NCI-H82 (cell line): ENCODE measurements around the gene RHBDD1.

Experiments
- DNase-seq: peaks from one replicate; lab custom pipeline; 2025; lab: John Stamatoyannopoulos, UW

The RHBDD1 gene

GRCh38 chr2:226983895-226984749 lies 148.3 kb downstream of the RHBDD1 start:
- DNase-seq = no peak

GRCh38 chr2:226984750-226985582 lies 149.1 kb downstream of the RHBDD1 start:
- peak; percentile 80 for DNase-seq

GRCh38 chr2:226985583-226985946 lies 149.7 kb downstream of the RHBDD1 start:
- no peak for DNase-seq

- no peak for DNase-seq
Measured at GRCh38 chr2:226991663-226992062, 155.8 kb downstream of the RHBDD1 start.

- DNase-seq = no peak
Measured at GRCh38 chr2:226993171-226993570, 157.3 kb downstream of the RHBDD1 start.

GRCh38 chr2:226994775-226995174 lies 158.9 kb downstream of the RHBDD1 start:
- peak; percentile 24 for DNase-seq

GRCh38 chr2:226995625-226996041 lies 159.8 kb downstream of the RHBDD1 start:
- DNase-seq = no peak

- no peak for DNase-seq
Measured at GRCh38 chr2:226999661-227000060, 163.8 kb downstream of the RHBDD1 start.

GRCh38 chr2:227000123-227000522 lies 164.3 kb downstream of the RHBDD1 start:
- no peak for DNase-seq

- DNase-seq = no peak
Measured at GRCh38 chr2:227004482-227004881, 168.6 kb downstream of the RHBDD1 start.

GRCh38 chr2:227006189-227006897 lies 170.5 kb downstream of the RHBDD1 start:
- DNase-seq = no peak

GRCh38 chr2:227007148-227007547 lies 171.3 kb downstream of the RHBDD1 start:
- no peak for DNase-seq

GRCh38 chr2:227007940-227008339 lies 172.1 kb downstream of the RHBDD1 start:
- no peak for DNase-seq

- no peak for DNase-seq
Measured at GRCh38 chr2:227010433-227010832, 174.6 kb downstream of the RHBDD1 start.

- no peak for DNase-seq
Measured at GRCh38 chr2:227013330-227013729, 177.5 kb downstream of the RHBDD1 start.

GRCh38 chr2:227013881-227014280 lies 178.0 kb downstream of the RHBDD1 start:
- DNase-seq = no peak

GRCh38 chr2:227016894-227017293 lies 181.0 kb downstream of the RHBDD1 start:
- no peak for DNase-seq

GRCh38 chr2:227020416-227020815 lies 184.6 kb downstream of the RHBDD1 start:
- DNase-seq = no peak

- DNase-seq = no peak
Measured at GRCh38 chr2:227022608-227023007, 186.8 kb downstream of the RHBDD1 start.

GRCh38 chr2:227025510-227025909 lies 189.7 kb downstream of the RHBDD1 start:
- no peak for DNase-seq

GRCh38 chr2:227029426-227030105 lies 193.7 kb downstream of the RHBDD1 start:
- DNase-seq = no peak

GRCh38 chr2:227030789-227031188 lies 194.9 kb downstream of the RHBDD1 start:
- DNase-seq = no peak
